Activated CD8-positive, alpha-beta memory T cell treated with anti-CD3 and anti-CD28 coated beads, Interleukin-2, amount 50 U/mL, for 4 hours (primary cell): ENCODE data around the gene NAGK.
"Not testable (repeated sequence)": the region's sequence is repeated elsewhere in the genome, so short reads cannot be mapped to it uniquely, and the experiment has no call there.

Experiments
- DNase-seq: peaks from one replicate; pipeline ENCODE4 v3.0.0-alpha.2; 2020

The NAGK gene

GRCh38 chr2:71068218-71069035, at the start of gene NAGK:
TSS of gene NAGK (plus strand) at chr2:71068648. CDS start at chr2:71068684, 36 bp downstream.
- DNase-seq = peak; percentile 96

DNA sequence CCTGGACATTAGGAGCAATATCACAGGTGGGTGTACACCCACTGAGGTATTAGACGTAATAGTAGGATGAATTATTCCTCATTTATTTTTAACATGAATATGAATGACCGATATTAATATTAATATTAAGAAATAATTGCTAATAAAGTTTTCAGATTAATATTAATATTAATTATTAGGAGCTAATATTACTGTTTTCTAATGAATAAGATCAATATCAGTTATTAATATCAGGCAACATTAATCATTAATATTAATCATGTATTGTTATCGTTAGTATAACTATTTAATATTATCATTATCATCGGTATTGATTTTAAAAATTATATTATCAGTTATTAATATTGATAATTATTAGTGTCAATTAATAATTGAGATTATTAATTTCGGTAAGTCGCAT, 48.5 kb upstream of the NAGK start:
- not testable (repeated sequence) for DNase-seq

GRCh38 chr2:71021394-71021793, 47.1 kb upstream of the NAGK start:
- DNase-seq = not testable (repeated sequence)

- DNase-seq = peak; percentile 70
Observed at GRCh38 chr2:71023553-71024243, 44.8 kb upstream of the NAGK start.

DNA sequence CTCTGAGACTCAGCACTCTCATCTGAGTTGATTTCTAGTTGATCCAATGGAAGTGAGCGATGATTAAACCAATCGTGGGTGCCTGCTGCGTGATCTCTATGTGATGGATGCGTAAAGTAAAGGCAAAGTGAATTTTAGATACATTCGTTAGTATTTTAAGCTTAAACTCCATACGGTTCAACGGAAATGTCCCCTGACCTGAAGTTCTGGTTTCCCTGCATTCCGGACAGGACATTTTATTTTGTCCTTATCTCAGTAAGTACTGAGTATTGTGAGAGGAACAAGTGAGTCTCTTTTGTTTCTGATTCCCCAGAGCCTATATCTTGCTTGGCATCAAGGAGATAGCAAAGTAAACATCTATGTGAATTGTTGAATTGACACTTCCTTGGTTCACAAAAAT, 32.2 kb upstream of the NAGK start:
- DNase-seq = not testable (repeated sequence)

- DNase-seq = no peak
Observed at GRCh38 chr2:71042287-71042686, 26.2 kb upstream of the NAGK start.

DNA sequence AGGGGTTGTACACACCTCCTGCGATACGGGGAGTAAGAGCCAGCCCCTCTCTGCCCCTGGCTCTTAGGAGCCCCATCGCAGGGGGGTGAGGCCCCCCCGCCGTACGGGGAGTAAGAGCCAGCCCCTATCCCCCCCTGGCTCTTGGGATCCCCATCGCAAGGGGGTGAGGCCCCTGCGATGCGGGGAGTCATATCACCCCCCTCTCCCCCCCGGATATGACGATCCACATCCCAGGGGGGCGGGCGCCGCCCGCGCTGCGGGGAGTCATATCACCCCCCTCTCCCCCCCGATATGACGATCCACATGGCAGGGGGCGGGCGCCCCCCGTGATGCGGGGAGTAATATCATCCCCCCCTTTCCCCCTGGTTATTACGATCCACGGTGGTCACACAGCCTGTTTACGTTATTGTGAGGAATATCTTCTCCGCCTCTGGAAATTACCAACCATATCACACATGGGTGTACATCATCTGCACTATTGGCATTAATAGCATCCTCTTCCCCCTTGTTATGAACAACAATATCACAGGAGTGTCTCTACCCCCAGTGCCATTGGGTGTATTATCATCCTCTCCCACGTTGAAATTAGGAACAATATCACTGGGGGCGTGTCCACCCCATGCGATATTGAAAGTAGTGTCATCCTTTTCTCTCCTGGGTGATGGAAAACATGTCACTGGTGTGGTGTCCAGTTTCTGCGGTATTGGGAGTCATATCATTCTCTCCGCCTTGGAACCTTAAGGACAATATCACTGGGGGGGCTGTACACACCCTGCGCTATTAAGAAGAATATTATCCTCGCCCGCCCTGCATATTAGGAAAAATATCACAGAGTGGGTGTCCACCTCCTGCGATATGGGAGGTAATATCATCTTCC, 24.7 kb upstream of the NAGK start:
- DNase-seq = no peak

DNA sequence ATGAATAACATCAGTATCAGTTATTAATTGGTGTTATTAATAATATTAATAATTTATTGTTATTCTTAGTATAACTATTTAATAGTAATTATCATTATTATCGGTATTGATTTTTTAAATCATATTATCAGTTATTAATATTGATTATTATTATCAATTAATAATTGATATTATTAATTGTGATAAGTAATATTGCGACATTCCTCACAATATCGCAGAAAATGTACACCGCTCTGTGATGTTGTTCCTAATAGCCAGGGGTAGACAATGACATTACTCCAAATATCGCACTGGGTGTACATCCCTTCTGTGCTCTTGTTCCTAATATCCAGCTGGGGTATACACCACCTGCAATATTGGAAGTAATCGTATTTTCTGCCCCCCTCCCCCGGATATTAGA, 23.3 kb upstream of the NAGK start:
- no peak for DNase-seq

- no peak for DNase-seq
Observed at GRCh38 chr2:71045865-71046548, 22.4 kb upstream of the NAGK start.

GRCh38 chr2:71048096-71048495, 20.4 kb upstream of the NAGK start:
- no peak for DNase-seq

GRCh38 chr2:71049704-71050360, 18.6 kb upstream of the NAGK start:
- peak; percentile 46 for DNase-seq

DNA sequence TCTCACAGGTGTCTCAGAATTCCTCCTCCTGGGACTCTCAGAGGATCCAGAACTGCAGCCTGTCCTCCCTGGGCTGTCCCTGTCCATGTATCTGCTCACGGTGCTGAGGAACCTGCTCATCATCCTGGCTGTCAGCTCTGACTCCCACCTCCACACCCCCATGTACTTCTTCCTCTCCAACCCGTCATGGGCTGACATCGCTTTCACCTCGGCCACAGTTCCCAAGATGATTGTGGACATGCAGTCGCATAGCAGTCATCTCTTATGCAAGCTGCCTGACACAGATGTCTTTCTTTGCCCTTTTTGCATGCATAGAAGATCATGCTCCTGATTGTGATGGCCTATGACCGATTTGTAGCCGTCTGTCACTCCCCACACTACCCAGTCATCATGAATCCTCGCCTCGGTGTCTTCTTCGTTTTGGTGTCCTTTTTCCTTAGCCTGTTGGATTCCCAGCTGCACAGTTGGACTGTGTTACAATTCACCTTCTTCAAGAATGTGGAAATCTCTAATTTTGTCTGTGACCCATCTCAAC, 13.2 kb upstream of the NAGK start:
- DNase-seq = not testable (repeated sequence)

DNA sequence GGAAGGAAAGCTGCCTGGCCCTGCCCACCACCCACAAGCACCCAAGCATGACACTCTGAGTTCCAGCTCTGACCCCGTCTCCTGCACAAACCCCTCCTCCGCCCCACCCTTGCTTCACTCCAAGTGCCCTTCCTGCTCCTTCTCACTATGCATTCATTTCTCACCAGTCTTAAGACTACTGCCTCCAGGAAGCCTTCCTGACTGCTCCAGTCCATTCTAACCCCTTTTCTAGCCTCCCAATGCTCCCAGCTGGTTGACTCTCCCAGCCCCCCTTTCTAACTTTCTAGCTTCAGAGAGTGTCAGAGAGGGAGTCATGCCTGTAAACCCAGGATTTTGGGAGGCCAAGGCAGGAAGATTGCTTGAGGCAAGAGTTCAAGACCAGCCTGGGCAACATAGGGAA, 8.2 kb upstream of the NAGK start:
- no peak for DNase-seq

DNA sequence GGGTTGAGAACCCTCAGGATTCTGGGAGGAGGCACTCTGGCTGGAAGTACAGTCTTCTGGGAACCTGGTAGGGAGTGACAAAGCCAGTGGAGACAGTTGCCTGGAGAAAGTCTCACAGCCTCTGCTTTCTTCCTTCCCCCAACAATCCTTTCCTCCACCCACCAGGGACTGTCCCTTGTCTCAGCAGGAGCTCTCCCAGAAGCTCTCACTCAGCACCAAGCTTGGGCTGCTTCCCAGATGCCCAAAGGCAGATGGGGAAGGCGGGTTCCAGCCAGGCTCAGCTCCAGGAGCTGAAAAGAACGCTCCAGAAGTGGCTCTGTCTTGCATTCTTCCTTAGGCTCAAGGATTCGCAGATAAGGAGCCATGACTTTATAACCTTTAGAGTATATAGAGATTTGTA, 7.6 kb upstream of the NAGK start:
- DNase-seq = no peak

DNA sequence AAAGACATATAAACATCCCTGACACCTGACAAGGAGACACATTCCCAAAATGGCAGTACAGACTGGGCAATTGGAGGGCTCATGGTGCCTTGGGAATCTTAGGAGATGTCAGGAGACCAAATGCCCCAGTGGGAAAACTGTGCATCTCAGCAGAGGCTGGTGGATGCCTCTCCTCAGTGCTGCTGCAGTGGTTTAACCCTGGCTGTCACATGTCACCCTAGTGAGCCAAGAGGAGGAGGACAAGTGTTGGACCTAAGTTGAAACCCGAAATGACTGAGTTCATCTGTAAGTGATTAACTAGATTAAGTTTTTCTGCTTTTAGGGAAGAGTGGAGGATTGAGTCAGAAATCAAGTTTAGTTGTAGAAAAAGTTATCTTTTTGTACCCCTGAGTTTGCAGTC, 5.2 kb upstream of the NAGK start:
- DNase-seq = no peak

DNA sequence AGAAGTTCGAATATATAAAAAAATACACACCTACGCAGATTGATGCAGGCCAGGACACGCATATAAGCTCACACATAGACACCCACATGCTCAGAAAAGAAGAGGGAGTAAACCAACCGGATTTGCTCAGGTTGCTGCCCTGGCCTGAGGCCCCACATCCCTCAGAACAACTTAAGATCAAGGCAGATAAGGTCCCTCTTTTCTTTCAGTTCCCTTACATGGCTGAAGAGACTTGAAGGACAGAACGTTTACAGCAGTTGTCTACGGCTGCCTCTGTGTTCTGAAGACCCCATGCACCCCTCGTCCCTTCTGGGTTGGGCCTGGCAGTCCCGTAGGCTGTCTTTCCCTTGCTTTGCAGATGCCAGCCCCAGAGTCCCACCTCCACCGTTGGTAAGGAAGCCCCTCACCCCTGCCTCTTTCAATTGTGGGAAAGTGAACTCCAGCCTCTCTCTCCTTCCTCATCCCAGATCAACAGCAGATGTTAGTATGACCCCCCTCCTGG, 4.3 kb upstream of the NAGK start:
- DNase-seq = no peak

GRCh38 chr2:71064754-71065621, 3.5 kb upstream of the NAGK start:
- DNase-seq = no peak

DNA sequence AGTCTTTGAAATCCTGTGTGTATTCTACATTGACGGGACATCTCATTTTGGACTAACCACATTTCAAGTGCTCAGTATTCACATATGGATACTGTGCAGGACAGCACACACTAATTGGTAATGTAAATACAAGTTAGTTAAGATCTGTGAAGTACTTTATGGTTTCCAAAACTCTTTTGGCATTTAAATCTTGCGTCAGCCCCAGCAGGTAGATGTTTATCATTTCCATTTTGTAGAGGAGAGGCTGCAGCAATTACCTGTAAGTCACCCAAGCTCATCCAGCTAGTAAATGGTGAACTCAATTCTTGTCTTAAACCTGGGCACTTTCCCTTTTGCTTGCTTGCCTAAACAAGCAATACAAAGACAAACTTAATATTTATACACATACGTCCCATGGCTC, 1.6 kb upstream of the NAGK start:
- DNase-seq = no peak

DNA sequence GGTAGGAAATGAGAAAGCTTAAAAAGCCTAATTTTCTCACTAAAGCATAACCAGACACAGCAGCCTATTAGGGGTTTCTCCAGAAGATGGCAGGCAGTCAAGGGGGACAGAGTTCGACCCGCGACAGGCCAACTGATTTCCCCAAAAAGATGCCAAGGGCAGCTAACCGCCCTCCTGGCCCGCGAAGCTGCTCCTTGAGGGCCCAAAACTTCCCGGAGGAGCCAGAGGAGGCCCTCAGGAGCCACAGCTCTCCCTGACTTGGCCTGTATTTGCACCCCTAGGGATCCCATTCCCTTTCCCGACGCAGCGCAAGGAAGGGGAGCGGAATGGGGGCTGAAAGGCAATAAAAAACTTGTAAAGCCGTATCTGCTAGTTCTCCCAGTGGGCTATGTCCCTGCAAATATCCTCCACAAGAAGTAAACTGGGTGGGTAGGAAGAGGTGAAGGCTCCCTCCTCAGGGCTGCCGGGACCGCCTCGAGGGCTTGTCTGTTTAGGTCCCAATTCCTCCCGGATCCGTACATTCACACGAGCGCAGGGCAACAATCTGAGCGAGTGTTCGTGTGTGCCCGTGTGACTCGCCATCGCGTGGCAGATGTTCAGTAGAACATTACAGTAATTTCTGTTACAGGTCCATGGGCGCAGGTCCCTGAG, 756 bp upstream of the NAGK start:
- no peak for DNase-seq

GRCh38 chr2:71069376-71069775, 928 bp downstream of the NAGK start:
- DNase-seq = no peak
